Nephron progenitor cell (in vitro differentiated cells): ENCODE results near the gene CADM1.

Experiments
- DNase-seq: peaks from one replicate; pipeline ENCODE4 v3.0.0; 2021
- H3K27ac Mint-ChIP-seq: 2 replicates; pipeline ENCODE4 v1.8.0; 2021; ENCODE audit warnings: mild to moderate bottlenecking, moderate library complexity, mixed read lengths
- H3K27me3 Mint-ChIP-seq: 2 replicates; pipeline ENCODE4 v1.8.0; 2021; ENCODE audit warnings: mild to moderate bottlenecking, low read depth, mixed read lengths; ENCODE audit not compliant: poor library complexity
- H3K36me3 Mint-ChIP-seq: 2 replicates; pipeline ENCODE4 v1.8.0; 2021; ENCODE audit warnings: low read depth, mixed read lengths
- H3K4me1 Mint-ChIP-seq: 2 replicates; pipeline ENCODE4 v1.8.0; 2021; ENCODE audit warnings: mixed read lengths
- H3K4me3 Mint-ChIP-seq: 2 replicates; pipeline ENCODE4 v1.8.0; 2021; ENCODE audit warnings: mild to moderate bottlenecking, moderate library complexity, mixed read lengths
- H3K9me3 Mint-ChIP-seq: 2 replicates; pipeline ENCODE4 v1.8.0; 2021; ENCODE audit warnings: mild to moderate bottlenecking, moderate library complexity, mixed read lengths
- TF ChIP-seq, protein P1 (sequence below): fragments of 200-600 bp; sonication (generic); IDR thresholded peaks from 2 replicates; pipeline ENCODE4 v1.5.0; 2021; ENCODE audit warnings: antibody characterized with exemption

Gene CADM1

GRCh38 chr11:115423728-115424459 lies 80.3 kb downstream of the CADM1 start:
- DNase-seq = no peak
- H3K4me1 Mint-ChIP-seq = peaks cover 75% of the 10 kb centered on the region
- no peaks in the 10 kb centered on the region for H3K27me3 Mint-ChIP-seq
- H3K4me3 Mint-ChIP-seq = no peak overlapping the region
- H3K27ac Mint-ChIP-seq = no peak overlapping the region
- H3K9me3 Mint-ChIP-seq = no peaks in the 10 kb centered on the region
- TF ChIP-seq, protein P1, sequence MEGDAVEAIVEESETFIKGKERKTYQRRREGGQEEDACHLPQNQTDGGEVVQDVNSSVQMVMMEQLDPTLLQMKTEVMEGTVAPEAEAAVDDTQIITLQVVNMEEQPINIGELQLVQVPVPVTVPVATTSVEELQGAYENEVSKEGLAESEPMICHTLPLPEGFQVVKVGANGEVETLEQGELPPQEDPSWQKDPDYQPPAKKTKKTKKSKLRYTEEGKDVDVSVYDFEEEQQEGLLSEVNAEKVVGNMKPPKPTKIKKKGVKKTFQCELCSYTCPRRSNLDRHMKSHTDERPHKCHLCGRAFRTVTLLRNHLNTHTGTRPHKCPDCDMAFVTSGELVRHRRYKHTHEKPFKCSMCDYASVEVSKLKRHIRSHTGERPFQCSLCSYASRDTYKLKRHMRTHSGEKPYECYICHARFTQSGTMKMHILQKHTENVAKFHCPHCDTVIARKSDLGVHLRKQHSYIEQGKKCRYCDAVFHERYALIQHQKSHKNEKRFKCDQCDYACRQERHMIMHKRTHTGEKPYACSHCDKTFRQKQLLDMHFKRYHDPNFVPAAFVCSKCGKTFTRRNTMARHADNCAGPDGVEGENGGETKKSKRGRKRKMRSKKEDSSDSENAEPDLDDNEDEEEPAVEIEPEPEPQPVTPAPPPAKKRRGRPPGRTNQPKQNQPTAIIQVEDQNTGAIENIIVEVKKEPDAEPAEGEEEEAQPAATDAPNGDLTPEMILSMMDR = no peak
- H3K36me3 Mint-ChIP-seq = peaks cover 30% of the 10 kb centered on the region

DNA sequence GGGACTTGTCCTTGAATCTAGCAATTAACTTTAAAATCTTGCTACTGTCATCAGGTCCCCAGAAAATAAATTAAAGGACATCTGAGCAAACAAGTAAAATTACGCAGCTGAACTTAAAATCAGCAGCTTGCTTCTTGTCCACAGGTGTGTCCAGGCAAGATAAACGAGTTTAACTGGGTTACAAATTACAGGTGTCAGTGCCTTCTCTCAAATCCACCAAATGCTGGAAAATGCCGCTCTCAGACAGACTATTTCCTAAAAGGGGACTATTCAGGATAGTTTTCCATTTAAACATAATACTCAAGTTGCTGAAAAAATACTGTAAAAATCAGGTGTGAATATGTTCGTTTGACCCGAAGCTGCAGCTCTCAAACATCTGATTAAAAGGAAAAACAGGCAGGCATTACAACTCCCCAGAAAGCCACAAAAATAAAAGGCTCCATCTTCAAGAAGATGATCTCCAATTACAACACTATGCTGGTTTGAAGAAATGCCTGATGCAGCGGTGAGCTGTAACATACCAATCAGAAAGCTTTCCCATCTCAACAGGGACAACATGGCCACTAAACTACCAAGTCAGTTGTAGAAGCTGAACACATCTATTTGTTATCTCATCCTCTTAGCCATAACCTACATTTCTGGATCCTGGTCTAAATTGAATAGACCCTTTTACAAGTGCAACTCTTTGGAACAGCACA lies 82.1 kb downstream of the CADM1 start:
- Mint-ChIP-seq H3K4me3 (no peak overlapping the region), H3K4me1 (peaks cover 71% of the 10 kb centered on the region), H3K27ac (no peak overlapping the region), H3K27me3 (no peaks in the 10 kb centered on the region), H3K9me3 (no peaks in the 10 kb centered on the region), H3K36me3 (peaks cover 22% of the 10 kb centered on the region)
- TF ChIP-seq, protein P1 = no peak
- DNase-seq = no peak

GRCh38 chr11:115421352-115421991 lies 82.7 kb downstream of the CADM1 start:
- no peaks in the 10 kb centered on the region for H3K9me3 Mint-ChIP-seq
- no peak overlapping the region for H3K4me3 Mint-ChIP-seq
- H3K4me1 Mint-ChIP-seq = peaks cover 67% of the 10 kb centered on the region
- peak overlapping the region; percentile 58 for H3K27ac Mint-ChIP-seq
- peaks cover 22% of the 10 kb centered on the region for H3K36me3 Mint-ChIP-seq
- H3K27me3 Mint-ChIP-seq = no peaks in the 10 kb centered on the region
- DNase-seq = no peak
- TF ChIP-seq, protein P1 = no peak

GRCh38 chr11:115420505-115420904 lies 83.7 kb downstream of the CADM1 start:
- H3K4me1 Mint-ChIP-seq = peaks cover 67% of the 10 kb centered on the region
- TF ChIP-seq, protein P1 = no peak
- no peaks in the 10 kb centered on the region for H3K27me3 Mint-ChIP-seq
- no peak for DNase-seq
- H3K4me3 Mint-ChIP-seq = no peak overlapping the region
- no peaks in the 10 kb centered on the region for H3K9me3 Mint-ChIP-seq
- no peak overlapping the region for H3K27ac Mint-ChIP-seq
- peaks cover 22% of the 10 kb centered on the region for H3K36me3 Mint-ChIP-seq

- Mint-ChIP-seq H3K27me3 (no peaks in the 10 kb centered on the region), H3K9me3 (no peaks in the 10 kb centered on the region), H3K27ac (no peak overlapping the region), H3K36me3 (peaks cover 22% of the 10 kb centered on the region), H3K4me1 (peaks cover 72% of the 10 kb centered on the region), H3K4me3 (no peak overlapping the region)
- TF ChIP-seq, protein P1 = no peak
- no peak for DNase-seq
These were observed 85.6 kb downstream of the CADM1 start for GRCh38 chr11:115418626-115419025.
